Gastroesophageal sphincter (tissue), 3 donors: ENCODE results near the gene HS2ST1.

Experiments used
- CTCF ChIP-seq, 4 experiments: fragments of 200-600 bp in 2 of 4; fragments of 450-650 bp in 2 of 4; sonication (generic) in 1 of 4; IDR thresholded peaks; one replicate each; pipeline ENCODE4 v1.5.1; 2017 to 2019; ENCODE audit warnings: antibody characterized with exemption in 4 of 4, mild to moderate bottlenecking in 2 of 4, moderate library complexity in 2 of 4
- EP300 ChIP-seq: sonication (generic); formaldehyde crosslinking; IDR thresholded peaks from one replicate; pipeline ENCODE4 v1.6.1; 2017; ENCODE audit warnings: antibody characterized with exemption, mild to moderate bottlenecking
- POLR2A ChIP-seq, 2 donors: fragments of 450-650 bp; IDR thresholded peaks; one replicate each; pipeline ENCODE4 v1.6.1; 2017; ENCODE audit warnings: antibody characterized with exemption in 2 of 2, mild to moderate bottlenecking in 2 of 2, moderate library complexity in 1 of 2

GRCh38 chr1:87052400-87052799 lies 138.0 kb downstream of the HS2ST1 start:
- TF ChIP-seq CTCF (IDR thresholded peaks at IDR 0.05) (no peak), POLR2A (IDR thresholded peaks at IDR 0.05) (no peak), EP300 (no peak)
